Mesodermal cell (in vitro differentiated cells): ENCODE data around the gene CTBP1.
"Not testable (repeated sequence)": the region's sequence is repeated elsewhere in the genome, so short reads cannot be mapped to it uniquely, and the experiment has no call there.

ENCODE experiments used
- H3K27ac ChIP-seq: 2 replicates; pipeline ENCODE4 v1.7.0; 2013; ENCODE audit warnings: mild to moderate bottlenecking, low read depth, low read length, moderate library complexity; ENCODE audit not compliant: severe bottlenecking
- H3K36me3 ChIP-seq: 2 replicates; pipeline ENCODE4 v1.7.1; 2013; ENCODE audit warnings: mild to moderate bottlenecking, low read length, moderate library complexity; ENCODE audit not compliant: control insufficient read depth, insufficient read depth
- H3K4me1 ChIP-seq: one replicate; pipeline ENCODE4 v1.7.1; 2013; ENCODE audit warnings: mild to moderate bottlenecking, low read length; ENCODE audit not compliant: insufficient read depth, control insufficient read depth, poor library complexity, severe bottlenecking
- H3K4me3 ChIP-seq: 2 replicates; pipeline ENCODE4 v1.7.0; 2013; ENCODE audit warnings: low read length, control low read depth, mild to moderate bottlenecking; ENCODE audit not compliant: insufficient read depth, poor library complexity, severe bottlenecking; ENCODE audit errors: extremely low read depth
- H3K9me3 ChIP-seq: 2 replicates; pipeline ENCODE4 v1.7.1; 2013; ENCODE audit warnings: mild to moderate bottlenecking, low read length, moderate library complexity; ENCODE audit not compliant: control insufficient read depth
- WGBS, 2 experiments: methylation state at CpG; one replicate each; pipeline ENCODE4 v1.1.5; 2013; ENCODE audit warnings: missing lambda C conversion rate in 2 of 2; ENCODE audit not compliant: insufficient coverage in 2 of 2; 5-methylcytosine and 5-hydroxymethylcytosine counted together

CTBP1 gene

GRCh38 chr4:1242506-1243450, 6.2 kb downstream of the CTBP1 start:
- 95 to 97% methylated on average over 27 to 29 of the region's 30 CpGs for WGBS, 2 experiments
- H3K27ac ChIP-seq: no peak overlapping the region
- H3K4me1 ChIP-seq: no peaks in the 10 kb centered on the region
- no peak overlapping the region for H3K4me3 ChIP-seq
- peaks cover 63% of the 10 kb centered on the region for H3K36me3 ChIP-seq
- no peaks in the 10 kb centered on the region for H3K9me3 ChIP-seq

GRCh38 chr4:1241936-1242505, 6.9 kb downstream of the CTBP1 start:
- Histone ChIP-seq H3K27ac (no peak overlapping the region), H3K4me1 (no peaks in the 10 kb centered on the region), H3K9me3 (no peaks in the 10 kb centered on the region), H3K4me3 (no peak overlapping the region), H3K36me3 (peaks cover 65% of the 10 kb centered on the region)
- 93 to 95% methylated on average over 13 to 14 of the region's 24 CpGs for WGBS, 2 experiments

GRCh38 chr4:1241466-1241935, 7.4 kb downstream of the CTBP1 start:
- no peaks in the 10 kb centered on the region for H3K4me1 ChIP-seq
- peaks cover 65% of the 10 kb centered on the region for H3K36me3 ChIP-seq
- 93 to 97% methylated on average over 20 to 21 of the region's 21 CpGs for WGBS, 2 experiments
- no peak overlapping the region for H3K27ac ChIP-seq
- H3K4me3 ChIP-seq: no peak overlapping the region
- H3K9me3 ChIP-seq: no peaks in the 10 kb centered on the region

- Histone ChIP-seq H3K4me3 (no peak overlapping the region), H3K36me3 (peaks cover 71% of the 10 kb centered on the region), H3K9me3 (no peaks in the 10 kb centered on the region), H3K27ac (no peak overlapping the region), H3K4me1 (no peaks in the 10 kb centered on the region)
- 94 to 96% methylated on average over 37 of the region's 37 CpGs for WGBS, 2 experiments
These were observed 8.0 kb downstream of the CTBP1 start for GRCh38 chr4:1240721-1241465.

GRCh38 chr4:1239950-1240307, 9.0 kb downstream of the CTBP1 start:
- peaks cover 72% of the 10 kb centered on the region for H3K36me3 ChIP-seq

GRCh38 chr4:1239141-1239949, 9.6 kb downstream of the CTBP1 start:
- 96 to 98% methylated on average over 40 of the region's 43 CpGs for WGBS, 2 experiments
- no peak overlapping the region for H3K4me3 ChIP-seq
- H3K4me1 ChIP-seq: no peaks in the 10 kb centered on the region
- H3K36me3 ChIP-seq: peaks cover 73% of the 10 kb centered on the region
- H3K27ac ChIP-seq: no peak overlapping the region
- no peaks in the 10 kb centered on the region for H3K9me3 ChIP-seq

More at GRCh38 chr4:1239950-1240307, 9.0 kb downstream of the CTBP1 start:
- 97 to 100% methylated on average over 11 to 21 of the region's 22 CpGs for WGBS, 2 experiments
- no peaks in the 10 kb centered on the region for H3K9me3 ChIP-seq
- no peaks in the 10 kb centered on the region for H3K4me1 ChIP-seq
- H3K4me3 ChIP-seq: no peak overlapping the region
- H3K27ac ChIP-seq: no peak overlapping the region

- Histone ChIP-seq H3K36me3 (peaks cover 75% of the 10 kb centered on the region), H3K4me1 (peaks cover 4% of the 10 kb centered on the region), H3K9me3 (no peaks in the 10 kb centered on the region), H3K4me3 (no peak overlapping the region), H3K27ac (no peak overlapping the region)
- 94 to 98% methylated on average over 6 to 9 of the region's 12 CpGs for WGBS, 2 experiments
These were observed 10.3 kb downstream of the CTBP1 start for GRCh38 chr4:1238676-1239000.

- peaks cover 9% of the 10 kb centered on the region for H3K4me1 ChIP-seq
- H3K27ac ChIP-seq: no peak overlapping the region
- no peak overlapping the region for H3K4me3 ChIP-seq
- no peaks in the 10 kb centered on the region for H3K9me3 ChIP-seq
- 95 to 96% methylated on average over 36 to 37 of the region's 39 CpGs for WGBS, 2 experiments
- H3K36me3 ChIP-seq: peaks cover 71% of the 10 kb centered on the region
These were observed 10.8 kb downstream of the CTBP1 start for GRCh38 chr4:1237981-1238675.

GRCh38 chr4:1237261-1237660, 11.7 kb downstream of the CTBP1 start:
- not testable (repeated sequence) for H3K9me3 ChIP-seq, H3K27ac ChIP-seq, H3K4me3 ChIP-seq
- Histone ChIP-seq H3K36me3 (peaks cover 76% of the 10 kb centered on the region), H3K4me1 (peaks cover 14% of the 10 kb centered on the region)
- 94 to 100% methylated on average over 6 to 8 of the region's 9 CpGs for WGBS, 2 experiments

- H3K9me3 ChIP-seq, H3K4me3 ChIP-seq, H3K27ac ChIP-seq: not testable (repeated sequence)
- Histone ChIP-seq H3K4me1 (peaks cover 14% of the 10 kb centered on the region), H3K36me3 (peaks cover 80% of the 10 kb centered on the region)
- WGBS, 2 experiments: 94 to 95% methylated on average over 13 of the region's 13 CpGs
These were observed 12.1 kb downstream of the CTBP1 start for GRCh38 chr4:1236836-1237235.
